ENCODE results near the gene CD302. TPM values are rescaled to one million over a fixed set of nuclear protein-coding genes. Genes with fewer than 3 reads are reported as not detected.
A peak's percentile ranks its signal among the peaks of the same experiment; 100 is the strongest.

The CD302 gene
- total RNA-seq, 1 experiment from 2014 or later, result 0.68 TPM

DNA sequence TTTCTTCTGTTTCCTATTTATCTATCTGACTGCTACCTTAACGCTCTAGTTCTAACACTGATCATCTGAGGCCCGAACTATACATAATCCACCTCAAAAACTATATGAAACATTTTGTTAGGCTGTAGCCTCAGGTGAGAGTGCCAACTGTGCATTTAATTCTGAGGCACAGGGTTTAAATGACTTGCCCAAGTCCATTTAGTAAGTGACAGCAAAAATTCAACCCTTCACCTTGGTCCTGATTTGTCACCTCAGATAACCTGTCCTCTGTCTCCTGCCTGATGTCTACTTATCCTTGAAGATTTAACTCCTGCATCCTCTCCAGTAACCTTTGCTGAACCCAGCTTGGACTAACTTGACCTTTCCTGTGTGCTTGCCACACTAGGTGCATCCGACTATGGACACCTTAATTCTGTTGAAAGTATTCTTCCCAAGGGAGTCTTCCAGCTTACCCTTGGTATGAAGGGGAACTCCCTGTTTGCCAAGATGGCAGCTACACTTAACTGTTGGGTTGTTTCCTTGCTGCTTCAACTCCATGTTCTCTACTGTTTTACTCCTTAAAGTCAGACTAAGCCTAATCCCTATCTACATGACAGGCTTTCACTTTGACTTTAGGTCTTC, 23.5 kb downstream of the CD302 start:
- peaks cover 0 to 3% (median 3%) of the 10 kb centered on the region in 3 experiments; a peak in 2 of 7 replicates for H3K36me3 Mint-ChIP-seq (ENCODE audit: insufficient read depth in 1 of 3, low read depth in 3 of 3)
- no peaks in the 10 kb centered on the region for H3K27me3 ChIP-seq (ENCODE audit: insufficient read depth, low read length)
- no CpG with 5 or more reads among the region's 3 CpGs for WGBS (ENCODE audit: extremely low coverage, insufficient read length, low lambda C conversion rate)

More for the DNA sequence above, 23.5 kb downstream of the CD302 start:
- Histone ChIP-seq H3K4me1 (ENCODE audit: insufficient read depth, low read length) (no peaks in the 10 kb centered on the region), H2BK5ac (ENCODE audit: insufficient read length, low read length) (no peak overlapping the region), H3K79me1 (ENCODE audit: insufficient read depth, low read depth, low read length, poor library complexity, severe bottlenecking) (no peaks in the 10 kb centered on the region), H4K91ac (ENCODE audit: insufficient read length, low read depth, low read length) (no peak overlapping the region), H2BK20ac (ENCODE audit: low read depth, low read length, poor library complexity, severe bottlenecking) (no peak overlapping the region), H3K56ac (ENCODE audit: insufficient read length, low read depth, low read length) (no peak overlapping the region), H2AFZ (ENCODE audit: low read length) (no peak overlapping the region), H3K18ac (ENCODE audit: insufficient read length, low read depth, low read length) (no peak overlapping the region), H3K23me2 (ENCODE audit: insufficient read length, low read depth, low read length, poor library complexity, severe bottlenecking) (no peaks in the 10 kb centered on the region), H3K23ac (ENCODE audit: insufficient read length, low read depth, low read length) (no peak overlapping the region), H3K4ac (ENCODE audit: low read depth, low read length) (no peak overlapping the region), H4K8ac (replicated peaks; ENCODE audit: insufficient read length, low read depth, low read length) (no peak overlapping the region), H4K20me1 (ENCODE audit: control insufficient read depth, insufficient read depth, insufficient read length) (no peaks in the 10 kb centered on the region), H2BK15ac (ENCODE audit: low read depth, low read length) (no peak overlapping the region), H2BK12ac (ENCODE audit: insufficient read length, low read depth, low read length) (no peak overlapping the region), H2BK120ac (ENCODE audit: low read depth, low read length, poor library complexity, severe bottlenecking) (no peak overlapping the region), H3K14ac (ENCODE audit: insufficient read depth, low read length) (no peak overlapping the region), H3K9ac (ENCODE audit: extremely low read depth, insufficient read length, low read length) (no peak overlapping the region), H3K27ac (ENCODE audit: insufficient read length, low read depth, low read length) (no peak overlapping the region), H4K5ac (ENCODE audit: insufficient read length, low read depth, low read length) (no peak overlapping the region), H3K4me2 (ENCODE audit: insufficient read depth, insufficient read length, low read length) (no peak overlapping the region), H3T11ph (ENCODE audit: low read length) (no peak overlapping the region), H3K9me3 (ENCODE audit: control insufficient read depth, low read depth, low read length) (no peaks in the 10 kb centered on the region), H2AK5ac (ENCODE audit: insufficient read length, low read length) (no peak overlapping the region), H3K79me2 (ENCODE audit: insufficient read depth, low read length) (no peaks in the 10 kb centered on the region)
- H3K9me3 Mint-ChIP-seq, result no peaks in the 10 kb centered on the region
- DNase-seq, result no peak
- peaks cover 9 to 13% of the 10 kb centered on the region in 2 experiments for H3K4me1 Mint-ChIP-seq
- no peak overlapping the region for H3K4me3 Mint-ChIP-seq
- TF ChIP-seq, protein P1, sequence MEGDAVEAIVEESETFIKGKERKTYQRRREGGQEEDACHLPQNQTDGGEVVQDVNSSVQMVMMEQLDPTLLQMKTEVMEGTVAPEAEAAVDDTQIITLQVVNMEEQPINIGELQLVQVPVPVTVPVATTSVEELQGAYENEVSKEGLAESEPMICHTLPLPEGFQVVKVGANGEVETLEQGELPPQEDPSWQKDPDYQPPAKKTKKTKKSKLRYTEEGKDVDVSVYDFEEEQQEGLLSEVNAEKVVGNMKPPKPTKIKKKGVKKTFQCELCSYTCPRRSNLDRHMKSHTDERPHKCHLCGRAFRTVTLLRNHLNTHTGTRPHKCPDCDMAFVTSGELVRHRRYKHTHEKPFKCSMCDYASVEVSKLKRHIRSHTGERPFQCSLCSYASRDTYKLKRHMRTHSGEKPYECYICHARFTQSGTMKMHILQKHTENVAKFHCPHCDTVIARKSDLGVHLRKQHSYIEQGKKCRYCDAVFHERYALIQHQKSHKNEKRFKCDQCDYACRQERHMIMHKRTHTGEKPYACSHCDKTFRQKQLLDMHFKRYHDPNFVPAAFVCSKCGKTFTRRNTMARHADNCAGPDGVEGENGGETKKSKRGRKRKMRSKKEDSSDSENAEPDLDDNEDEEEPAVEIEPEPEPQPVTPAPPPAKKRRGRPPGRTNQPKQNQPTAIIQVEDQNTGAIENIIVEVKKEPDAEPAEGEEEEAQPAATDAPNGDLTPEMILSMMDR (conservative IDR thresholded peaks at IDR 0.05), result no peak
- peak overlapping the region in 2 of 3 experiments; percentile 16 to 83; a peak in 3 of 7 replicates for H3K27ac Mint-ChIP-seq
- no peaks in the 10 kb centered on the region; the same call in 1 of the 2 replicates for H3K27me3 Mint-ChIP-seq (ENCODE audit: low read depth)
